Osteocyte (in vitro differentiated cells): ENCODE measurements around the gene AK8. TPM values are rescaled to one million over a fixed set of nuclear protein-coding genes. Genes with fewer than 3 reads are reported as not detected.

Source experiments
- DNase-seq: peaks from one replicate; pipeline ENCODE4 v3.0.0; 2021; ENCODE audit warnings: mixed read lengths; ENCODE audit not compliant: unreplicated experiment; ENCODE audit errors: extremely low spot score
- H3K27ac Mint-ChIP-seq: one replicate; pipeline ENCODE4 v1.8.0; 2021; ENCODE audit warnings: mild to moderate bottlenecking, mixed read lengths; ENCODE audit not compliant: unreplicated experiment
- H3K27me3 Mint-ChIP-seq: one replicate; pipeline ENCODE4 v1.8.0; 2021; ENCODE audit warnings: mixed read lengths; ENCODE audit not compliant: unreplicated experiment
- H3K36me3 Mint-ChIP-seq: one replicate; pipeline ENCODE4 v1.8.0; 2021; ENCODE audit warnings: mixed read lengths; ENCODE audit not compliant: unreplicated experiment
- H3K4me1 Mint-ChIP-seq: one replicate; pipeline ENCODE4 v1.8.0; 2021; ENCODE audit warnings: mixed read lengths; ENCODE audit not compliant: unreplicated experiment
- H3K4me3 Mint-ChIP-seq: one replicate; pipeline ENCODE4 v1.8.0; 2021; ENCODE audit warnings: mild to moderate bottlenecking, moderate library complexity, mixed read lengths; ENCODE audit not compliant: unreplicated experiment
- H3K9me3 Mint-ChIP-seq: one replicate; pipeline ENCODE4 v1.8.0; 2021; ENCODE audit warnings: mixed read lengths; ENCODE audit not compliant: unreplicated experiment
- CTCF ChIP-seq: fragments of 200-600 bp; sonication (generic); IDR thresholded peaks from 2 replicates; pipeline ENCODE4 v1.5.0; 2021; ENCODE audit warnings: antibody characterized with exemption, mild to moderate bottlenecking, moderate library complexity
- total RNA-seq: library from RNA; stranded (reverse); gene quantifications from 2 replicates; pipeline ENCODE4 v1.2.1, GENCODE V29; 2021

The AK8 gene
- total RNA-seq, 1 donor from 2014 or later, result 0.91 TPM

- Mint-ChIP-seq H3K4me1 (no peaks in the 10 kb centered on the region), H3K27ac (no peak overlapping the region), H3K36me3 (no peaks in the 10 kb centered on the region), H3K4me3 (no peak overlapping the region), H3K27me3 (peaks cover 56% of the 10 kb centered on the region), H3K9me3 (no peaks in the 10 kb centered on the region)
- DNase-seq, result peak; percentile 75
- no peak for TF ChIP-seq CTCF
Observed at GRCh38 chr9:132804576-132805295, 73.3 kb downstream of the AK8 start.

- DNase-seq, result peak; percentile 80
- Mint-ChIP-seq H3K27me3 (peaks cover 52% of the 10 kb centered on the region), H3K4me3 (no peak overlapping the region), H3K27ac (no peak overlapping the region), H3K4me1 (no peaks in the 10 kb centered on the region), H3K9me3 (no peaks in the 10 kb centered on the region), H3K36me3 (no peaks in the 10 kb centered on the region)
- TF ChIP-seq CTCF, result no peak
Observed at GRCh38 chr9:132802121-132802795, 75.8 kb downstream of the AK8 start.

GRCh38 chr9:132801659-132802058, 76.4 kb downstream of the AK8 start:
- TF ChIP-seq CTCF, result no peak
- H3K4me1 Mint-ChIP-seq, result no peaks in the 10 kb centered on the region
- peaks cover 51% of the 10 kb centered on the region for H3K27me3 Mint-ChIP-seq
- no peaks in the 10 kb centered on the region for H3K9me3 Mint-ChIP-seq
- H3K4me3 Mint-ChIP-seq, result no peak overlapping the region
- H3K36me3 Mint-ChIP-seq, result no peaks in the 10 kb centered on the region
- no peak overlapping the region for H3K27ac Mint-ChIP-seq
- no peak for DNase-seq

GRCh38 chr9:132800038-132800648, 77.9 kb downstream of the AK8 start:
- Mint-ChIP-seq H3K4me3 (no peak overlapping the region), H3K36me3 (no peaks in the 10 kb centered on the region), H3K27ac (no peak overlapping the region)

More at GRCh38 chr9:132800038-132800648, 77.9 kb downstream of the AK8 start:
- Mint-ChIP-seq H3K27me3 (peaks cover 41% of the 10 kb centered on the region), H3K4me1 (no peaks in the 10 kb centered on the region), H3K9me3 (no peaks in the 10 kb centered on the region)
- peak; percentile 85 for TF ChIP-seq CTCF
- peak; percentile 85 for DNase-seq
